HTR-8/SVneo (cell line): Measurements from ENCODE around the gene CLN6.
"Not testable (repeated sequence)": the region's sequence is repeated elsewhere in the genome, so short reads cannot be mapped to it uniquely, and the experiment has no call there.

Experiments
- DNase-seq: peaks from one replicate; pipeline ENCODE4 v3.0.0; 2011; ENCODE audit warnings: low spot score, mixed read lengths; ENCODE audit not compliant: insufficient read length
- FAIRE-seq: peaks from 2 replicates; lab custom pipeline; 2011; peaks lifted over from hg19 to GRCh38; lab: Jason Lieb, UNC

The CLN6 gene

GRCh38 chr15:68224546-68225250 is 4.8 kb downstream of the CLN6 start:
- no peak for DNase-seq
- no peak for FAIRE-seq

- FAIRE-seq, result no peak
- no peak for DNase-seq
These were observed 5.4 kb downstream of the CLN6 start for GRCh38 chr15:68224108-68224507.

GRCh38 chr15:68223171-68223570 is 6.4 kb downstream of the CLN6 start:
- DNase-seq (no peak), FAIRE-seq (no peak)

- not testable (repeated sequence) for FAIRE-seq, DNase-seq
These were observed 7.1 kb downstream of the CLN6 start for GRCh38 chr15:68222432-68222743.

GRCh38 chr15:68221530-68222431 is 7.7 kb downstream of the CLN6 start:
- not testable (repeated sequence) for FAIRE-seq, DNase-seq

GRCh38 chr15:68220967-68221366 is 8.6 kb downstream of the CLN6 start:
- FAIRE-seq (no peak), DNase-seq (no peak)

GRCh38 chr15:68220489-68220888 is 9.0 kb downstream of the CLN6 start:
- DNase-seq, result no peak
- no peak for FAIRE-seq

- no peak for DNase-seq
- no peak for FAIRE-seq
These were observed 10.4 kb downstream of the CLN6 start for GRCh38 chr15:68218847-68219798.

GRCh38 chr15:68218331-68218730 is 11.2 kb downstream of the CLN6 start:
- FAIRE-seq (no peak), DNase-seq (no peak)

- no peak for FAIRE-seq
- DNase-seq, result no peak
These were observed 12.2 kb downstream of the CLN6 start for GRCh38 chr15:68217341-68217740.

- FAIRE-seq, result no peak
- no peak for DNase-seq
These were observed 14.7 kb downstream of the CLN6 start for GRCh38 chr15:68214838-68215254.

GRCh38 chr15:68213991-68214837 is 15.3 kb downstream of the CLN6 start:
- FAIRE-seq (no peak), DNase-seq (no peak)

- not testable (repeated sequence) for DNase-seq, FAIRE-seq
These were observed 16.1 kb downstream of the CLN6 start for GRCh38 chr15:68213491-68213845.

GRCh38 chr15:68211656-68212320 is 17.7 kb downstream of the CLN6 start:
- no peak for FAIRE-seq
- DNase-seq, result no peak

- FAIRE-seq (peak; percentile 62), DNase-seq (peak; percentile 64)
These were observed 18.5 kb downstream of the CLN6 start for GRCh38 chr15:68210821-68211655.

GRCh38 chr15:68210409-68210756 is 19.1 kb downstream of the CLN6 start:
- no peak for FAIRE-seq

GRCh38 chr15:68209735-68210408 is 19.7 kb downstream of the CLN6 start:
- FAIRE-seq, result no peak
- DNase-seq, result no peak

More at GRCh38 chr15:68210409-68210756, 19.1 kb downstream of the CLN6 start:
- no peak for DNase-seq

GRCh38 chr15:68209272-68209671 is 20.3 kb downstream of the CLN6 start:
- DNase-seq (no peak), FAIRE-seq (no peak)
